Hepatocyte (in vitro differentiated cells): ENCODE data around the gene CSNK1G1. TPM values are rescaled to one million over a fixed set of nuclear protein-coding genes. Genes with fewer than 3 reads are reported as not detected.

Experiments
- DNase-seq: peaks from one replicate; pipeline ENCODE4 v3.0.0-alpha.2; 2016; ENCODE audit warnings: low spot score
- H2AFZ ChIP-seq: fragments of 200-600 bp; sonication (generic); 2 replicates; pipeline ENCODE4 v1.6.0; 2016; ENCODE audit warnings: antibody characterized with exemption, mild to moderate bottlenecking
- H3K27ac ChIP-seq: fragments of 200-600 bp; sonication (generic); 2 replicates; pipeline ENCODE4 v1.5.1; 2016; ENCODE audit warnings: mild to moderate bottlenecking
- H3K27me3 ChIP-seq: fragments of 200-600 bp; sonication (generic); 2 replicates; pipeline ENCODE4 v1.6.1; 2016
- H3K36me3 ChIP-seq: fragments of 200-600 bp; sonication (generic); replicated peaks from 2 replicates; pipeline ENCODE4 v1.5.1; 2016; ENCODE audit warnings: low read depth; ENCODE audit not compliant: insufficient read depth
- H3K4me1 ChIP-seq: fragments of 200-600 bp; sonication (generic); 2 replicates; pipeline ENCODE4 v1.5.1; 2016; ENCODE audit warnings: mild to moderate bottlenecking, moderate library complexity; ENCODE audit not compliant: insufficient read depth
- H3K4me2 ChIP-seq: fragments of 200-600 bp; sonication (generic); 2 replicates; pipeline ENCODE4 v1.6.0; 2016
- H3K4me3 ChIP-seq: fragments of 200-600 bp; sonication (generic); 2 replicates; pipeline ENCODE4 v1.5.1; 2016; ENCODE audit warnings: mild to moderate bottlenecking
- H3K79me2 ChIP-seq: fragments of 200-600 bp; sonication (generic); 2 replicates; pipeline ENCODE4 v1.6.0; 2017; ENCODE audit warnings: mild to moderate bottlenecking
- H3K9me2 ChIP-seq: fragments of 200-600 bp; sonication (generic); replicated peaks from 2 replicates; pipeline ENCODE4 v1.6.0; 2017; ENCODE audit warnings: mild to moderate bottlenecking; ENCODE audit not compliant: insufficient read depth
- H3K9me3 ChIP-seq: fragments of 200-600 bp; sonication (generic); 2 replicates; pipeline ENCODE4 v1.5.1; 2016; ENCODE audit warnings: low read depth, mild to moderate bottlenecking
- H4K20me1 ChIP-seq: fragments of 200-600 bp; sonication (generic); 2 replicates; pipeline ENCODE4 v1.6.0; 2016; ENCODE audit warnings: mild to moderate bottlenecking; ENCODE audit not compliant: insufficient read depth, poor library complexity, severe bottlenecking
- CTCF ChIP-seq: fragments of 200-600 bp; sonication (generic); IDR thresholded peaks from 2 replicates; pipeline ENCODE4 v1.5.1; 2016; ENCODE audit warnings: antibody characterized with exemption, mild to moderate bottlenecking; ENCODE audit not compliant: poor library complexity
- EZH2 ChIP-seq: fragments of 200-600 bp; sonication (generic); IDR thresholded peaks from 2 replicates; pipeline ENCODE4 v1.6.1; 2016; ENCODE audit warnings: antibody characterized with exemption, mild to moderate bottlenecking, borderline replicate concordance
- EZH2phosphoT487 ChIP-seq: fragments of 200-600 bp; sonication (generic); IDR thresholded peaks from one replicate; pipeline ENCODE4 v1.6.1; 2018; ENCODE audit warnings: antibody characterized with exemption, mild to moderate bottlenecking, low read depth, moderate library complexity; ENCODE audit not compliant: unreplicated experiment, severe bottlenecking
- WGBS: methylation state at CpG from one replicate; pipeline ENCODE4 v1.1.6; 2016; ENCODE audit warnings: low lambda C conversion rate; ENCODE audit errors: missing lambda C conversion rate; 5-methylcytosine and 5-hydroxymethylcytosine counted together
- polyA plus RNA-seq: library from polyadenylated mRNA; unstranded; fragments of >200 nt; fragmentation: Nextera tagmentation; extraction: Ambion mirVana; gene quantifications from 2 replicates; pipeline ENCODE4 v1.2.1, GENCODE V29; 2016
- total RNA-seq: library from RNA; depleted of rRNA; stranded (reverse); fragments of >200 nt; gene quantifications from 2 replicates; pipeline ENCODE4 v1.2.3, GENCODE V29; 2014

Gene CSNK1G1
- total and polyA plus RNA-seq, 2 experiments from 2014 or later = 7.7 to 18.1 TPM

DNA sequence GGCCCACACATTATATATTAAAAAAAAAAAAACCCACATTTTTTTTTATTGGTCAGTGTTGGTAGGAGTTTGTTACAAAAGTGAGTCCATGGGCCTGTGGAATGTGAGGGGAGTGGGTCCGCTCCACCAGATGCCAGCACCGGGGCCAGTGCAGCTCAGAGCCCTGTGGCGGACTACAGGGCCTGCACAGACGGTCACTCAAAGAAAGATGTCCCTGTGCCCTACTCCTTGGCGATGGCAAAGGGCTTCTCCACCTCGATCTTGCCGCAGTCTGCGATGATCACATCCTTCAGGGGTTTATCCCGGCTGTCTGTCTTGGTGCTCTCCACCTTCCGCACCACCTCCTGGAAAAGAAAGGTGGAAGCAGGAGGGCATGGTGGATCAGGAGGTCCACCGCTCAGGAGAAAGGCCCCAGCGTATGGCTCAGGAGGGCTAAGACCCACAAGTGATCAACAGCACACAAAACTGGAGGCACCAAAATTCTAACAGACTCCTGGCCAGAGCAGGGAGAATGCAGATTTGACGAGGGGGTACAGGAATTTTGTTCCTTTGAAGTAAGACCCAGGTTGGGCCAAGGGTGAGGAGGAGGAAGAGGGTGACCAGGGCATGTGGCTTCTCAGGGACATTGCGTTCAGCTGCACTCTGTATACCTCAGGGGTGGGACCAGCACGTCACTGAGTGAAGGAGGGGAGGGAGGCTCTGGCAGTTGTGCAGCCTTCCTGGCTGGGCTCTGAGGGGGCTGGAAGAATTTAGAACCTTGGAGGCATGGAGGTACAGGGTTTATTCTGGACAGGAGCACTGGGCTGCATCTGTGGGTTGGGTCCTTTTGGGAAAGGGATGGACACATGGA, 199.9 kb downstream of the CSNK1G1 start:
- H3K27me3 ChIP-seq = peaks cover 14% of the 10 kb centered on the region
- no peaks in the 10 kb centered on the region for H3K36me3 ChIP-seq
- H3K4me2 ChIP-seq = no peak overlapping the region
- no peak for DNase-seq
- TF ChIP-seq EZH2 (no peak), EZH2phosphoT487 (no peak), CTCF (no peak)
- H3K9me2 ChIP-seq = no peaks in the 10 kb centered on the region
- H3K79me2 ChIP-seq = peaks cover 16% of the 10 kb centered on the region
- peaks cover 26% of the 10 kb centered on the region for H3K4me1 ChIP-seq
- H3K27ac ChIP-seq = no peak overlapping the region
- H3K9me3 ChIP-seq = no peaks in the 10 kb centered on the region
- no peak overlapping the region for H3K4me3 ChIP-seq
- WGBS = 97% methylated on average over 15 of the region's 15 CpGs
- H4K20me1 ChIP-seq = peaks cover 41% of the 10 kb centered on the region
- H2AFZ ChIP-seq = no peak overlapping the region

- no peaks in the 10 kb centered on the region for H3K9me3 ChIP-seq
- DNase-seq = peak; percentile 94
- no peak overlapping the region for H3K4me3 ChIP-seq
- WGBS = 27% methylated on average over 12 of the region's 12 CpGs
- H2AFZ ChIP-seq = no peak overlapping the region
- no peak for TF ChIP-seq EZH2
- TF ChIP-seq CTCF = peak; percentile 97
- no peak for TF ChIP-seq EZH2phosphoT487
- H3K36me3 ChIP-seq = no peaks in the 10 kb centered on the region
- H3K4me1 ChIP-seq = peaks cover 21% of the 10 kb centered on the region
- H3K27ac ChIP-seq = peak overlapping the region; percentile 42
- no peaks in the 10 kb centered on the region for H3K79me2 ChIP-seq
- H3K9me2 ChIP-seq = no peaks in the 10 kb centered on the region
- H3K27me3 ChIP-seq = peaks cover 14% of the 10 kb centered on the region
- peak overlapping the region; percentile 99 for H3K4me2 ChIP-seq
- H4K20me1 ChIP-seq = peaks cover 23% of the 10 kb centered on the region
Measured at GRCh38 chr15:64153480-64154367, 202.2 kb downstream of the CSNK1G1 start.

GRCh38 chr15:64152507-64153387, 203.2 kb downstream of the CSNK1G1 start:
- H3K9me3 ChIP-seq = no peaks in the 10 kb centered on the region
- peaks cover 14% of the 10 kb centered on the region for H3K27me3 ChIP-seq
- TF ChIP-seq EZH2 = no peak
- TF ChIP-seq EZH2phosphoT487 = no peak
- WGBS = 38% methylated on average over 25 of the region's 27 CpGs
- H3K4me2 ChIP-seq = peak overlapping the region; percentile 99
- DNase-seq = no peak
- H3K36me3 ChIP-seq = no peaks in the 10 kb centered on the region
- H3K9me2 ChIP-seq = no peaks in the 10 kb centered on the region
- peaks cover 21% of the 10 kb centered on the region for H3K4me1 ChIP-seq
- H2AFZ ChIP-seq = no peak overlapping the region
- H3K27ac ChIP-seq = no peak overlapping the region
- peak overlapping the region; percentile 58 for H3K4me3 ChIP-seq
- no peaks in the 10 kb centered on the region for H3K79me2 ChIP-seq
- H4K20me1 ChIP-seq = peaks cover 13% of the 10 kb centered on the region
